Naive thymus-derived CD4-positive, alpha-beta T cell (primary cell): ENCODE results near the gene GRIK4. TPM values are rescaled to one million over a fixed set of nuclear protein-coding genes. Genes with fewer than 3 reads are reported as not detected.
"Not testable (repeated sequence)": the region's sequence is repeated elsewhere in the genome, so short reads cannot be mapped to it uniquely, and the experiment has no call there.

Experiments
- ATAC-seq: fragments of 150-1000 bp; cut with Tn5 transposase; 2 replicates; pipeline ENCODE4 v1.10.0; 2021; ENCODE audit warnings: mild to moderate bottlenecking, moderate library complexity
- CTCF ChIA-PET: fragments of 350-600 bp; sonication (Branson Sonifier 250); formaldehyde crosslinking; loops from one replicate; lab custom pipeline; 2021; ENCODE audit warnings: antibody characterized with exemption; lab: Charles Lee
- POLR2A ChIA-PET: fragments of 350-600 bp; sonication (Branson Sonifier 250); formaldehyde crosslinking; loops from one replicate; lab custom pipeline; 2021; ENCODE audit warnings: antibody characterized with exemption, inconsistent platforms; lab: Charles Lee
- DNase-seq, 9 donors: peaks; one replicate each; pipeline versions ENCODE4 v3.0.0 to v3.0.0-alpha.2; 2020 to 2022; ENCODE audit warnings: mixed read lengths in 1 of 9
- H3K27ac ChIP-seq: one replicate; pipeline ENCODE4 v1.7.0; 2013; ENCODE audit warnings: mild to moderate bottlenecking, low read depth, low read length, moderate library complexity
- H3K27me3 ChIP-seq, 2 donors: one replicate each; pipeline ENCODE4 v1.7.0; 2013; ENCODE audit warnings: low read length in 2 of 2, mild to moderate bottlenecking in 2 of 2, moderate library complexity in 2 of 2; ENCODE audit not compliant: control insufficient read depth in 2 of 2, insufficient read depth in 2 of 2
- H3K36me3 ChIP-seq, 3 experiments: 1 replicate in 2 of 3; 2 replicates in 1 of 3; pipeline ENCODE4 v1.7.0; 2013; ENCODE audit warnings: low read length in 3 of 3, mild to moderate bottlenecking in 3 of 3, moderate library complexity in 1 of 3; ENCODE audit not compliant: insufficient read depth in 3 of 3, control insufficient read depth in 2 of 3
- H3K4me1 ChIP-seq, 2 donors: one replicate each; pipeline ENCODE4 v1.7.0; 2013; ENCODE audit warnings: low read length in 2 of 2, mild to moderate bottlenecking in 2 of 2, moderate library complexity in 1 of 2; ENCODE audit not compliant: control insufficient read depth in 2 of 2, insufficient read depth in 2 of 2
- H3K4me3 ChIP-seq: 2 replicates; pipeline ENCODE4 v1.7.0; 2013; ENCODE audit warnings: mild to moderate bottlenecking, low read length
- H3K9me3 ChIP-seq, 3 experiments: 1 replicate in 2 of 3; 2 replicates in 1 of 3; pipeline ENCODE4 v1.7.0; 2013; ENCODE audit warnings: low read length in 3 of 3; ENCODE audit not compliant: control insufficient read depth in 2 of 3
- H3K27ac Mint-ChIP-seq, 9 donors: one replicate each; pipeline ENCODE4 v1.8.0; 2020 to 2022; ENCODE audit warnings: mixed read lengths in 9 of 9, mild to moderate bottlenecking in 8 of 9, moderate library complexity in 5 of 9, inconsistent platforms in 2 of 9
- H3K27me3 Mint-ChIP-seq, 5 donors: one replicate each; pipeline ENCODE4 v1.8.0; 2021 to 2022; ENCODE audit warnings: mixed read lengths in 5 of 5, mild to moderate bottlenecking in 1 of 5
- H3K36me3 Mint-ChIP-seq, 5 donors: one replicate each; pipeline ENCODE4 v1.8.0; 2020 to 2022; ENCODE audit warnings: mixed read lengths in 5 of 5, mild to moderate bottlenecking in 3 of 5, inconsistent platforms in 1 of 5
- H3K4me1 Mint-ChIP-seq, 7 donors: one replicate each; pipeline ENCODE4 v1.8.0; 2020 to 2022; ENCODE audit warnings: mixed read lengths in 7 of 7, mild to moderate bottlenecking in 3 of 7, inconsistent platforms in 1 of 7
- H3K4me3 Mint-ChIP-seq, 10 donors: one replicate each; pipeline ENCODE4 v1.8.0; 2020 to 2022; ENCODE audit warnings: mild to moderate bottlenecking in 10 of 10, mixed read lengths in 10 of 10, moderate library complexity in 6 of 10, inconsistent platforms in 2 of 10
- H3K9me3 Mint-ChIP-seq, 11 donors: one replicate each; pipeline ENCODE4 v1.8.0; 2020 to 2022; ENCODE audit warnings: mixed read lengths in 11 of 11, mild to moderate bottlenecking in 4 of 11, inconsistent platforms in 1 of 11, moderate library complexity in 1 of 11
- intact Hi-C, 2 donors: fragments of 100-400 bp; cut with micrococcal nuclease; formaldehyde crosslinking; loops; one replicate each; pipeline ENCODE4 v1.15.1; 2023
- polyA plus RNA-seq, 2 donors: library from polyadenylated mRNA; unstranded; fragments of 300-500 nt; fragmentation: Illumina TruSeq; gene quantifications; one replicate each; pipeline ENCODE4 v1.2.3, GENCODE V29; 2021
- total RNA-seq, 6 experiments: library from RNA in 5 of 6; stranded (reverse) in 5 of 6; gene quantifications; 1 replicate in 5 of 6; 2 replicates in 1 of 6; pipeline ENCODE4 v1.2.3 and lab custom pipeline; 2021 to 2026

The GRIK4 gene
- total and polyA plus RNA-seq, 7 experiments from 2014 or later, result 0.93 to 3.8 TPM; not detected in 5

DNA sequence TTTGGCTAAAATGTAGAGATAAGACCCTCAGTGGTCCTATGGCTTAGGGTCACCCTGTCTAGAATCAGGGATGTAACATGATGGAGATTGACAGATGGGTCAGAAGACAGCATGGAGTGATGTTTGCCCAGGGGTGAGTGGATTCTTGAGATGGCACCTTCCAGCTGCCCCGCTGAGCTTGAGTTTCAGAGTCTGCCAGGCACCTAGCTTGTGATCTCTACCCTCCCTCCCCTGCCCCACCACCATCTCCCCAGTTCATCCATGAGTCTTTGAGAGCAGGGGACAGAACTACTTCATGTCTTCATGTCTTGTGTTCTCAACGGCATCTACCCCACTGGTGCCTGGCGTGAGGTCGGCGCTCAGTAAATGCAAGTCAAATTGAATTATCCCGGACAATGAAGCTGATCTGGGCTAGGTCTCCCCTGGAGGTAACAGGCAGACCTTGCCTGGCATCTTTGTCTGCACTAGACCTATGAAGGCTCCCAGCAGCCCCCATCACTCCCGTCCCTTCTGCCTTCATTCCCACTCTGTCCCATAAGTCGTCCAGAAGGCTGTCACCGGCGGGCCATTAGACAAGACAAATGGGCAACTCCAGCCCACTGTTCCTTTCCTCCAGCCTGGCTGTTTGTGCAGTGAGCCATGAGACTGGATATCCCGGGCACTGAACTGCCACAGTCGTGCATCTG is 273.2 kb downstream of the GRIK4 start:
- Mint-ChIP-seq H3K4me3 (no peak overlapping the region), H3K36me3 (no peaks in the 10 kb centered on the region), H3K4me1 (peaks cover 0 to 2% (median 0%) of the 10 kb centered on the region in 7 donors), H3K9me3 (no peaks in the 10 kb centered on the region), H3K27ac (no peak overlapping the region), H3K27me3 (peaks cover 0 to 29% (median 22%) of the 10 kb centered on the region in 5 donors)
- no peaks in the 10 kb centered on the region for H3K9me3 ChIP-seq
- ChIA-PET CTCF (no interaction called here), POLR2A (no interaction called here)
- H3K27ac ChIP-seq, result no peak overlapping the region
- peaks cover 0 to 3% of the 10 kb centered on the region in 2 donors for H3K27me3 ChIP-seq
- no peaks in the 10 kb centered on the region for H3K4me1 ChIP-seq
- H3K36me3 ChIP-seq, result no peaks in the 10 kb centered on the region
- ATAC-seq (no peak), DNase-seq (no peak)
- intact Hi-C loops, result no loop called here
- no peak overlapping the region for H3K4me3 ChIP-seq

DNA sequence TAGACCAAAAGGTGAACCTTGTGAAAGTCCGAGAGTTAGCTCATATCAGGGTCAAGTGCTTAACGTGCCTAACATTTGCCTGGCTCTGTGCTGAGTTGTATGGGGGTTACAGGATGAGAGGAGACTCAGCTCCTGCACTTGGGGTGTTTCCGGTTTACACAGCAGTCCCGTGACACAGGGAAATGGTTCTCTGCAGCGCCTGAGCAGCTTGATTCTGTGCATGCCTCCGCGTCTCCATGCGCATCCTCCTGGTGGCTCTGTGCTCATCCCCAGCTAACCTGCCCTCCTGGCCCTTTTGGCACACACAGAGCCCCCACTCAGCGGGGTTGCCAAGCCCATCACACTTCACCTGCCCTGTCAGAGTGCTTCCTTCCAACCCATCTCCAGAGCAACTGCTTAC is 274.0 kb downstream of the GRIK4 start:
- no peaks in the 10 kb centered on the region for H3K36me3 Mint-ChIP-seq
- peaks cover 0 to 2% (median 0%) of the 10 kb centered on the region in 7 donors for H3K4me1 Mint-ChIP-seq
- H3K9me3 Mint-ChIP-seq, result no peaks in the 10 kb centered on the region
- no peaks in the 10 kb centered on the region for H3K4me1 ChIP-seq
- H3K27me3 Mint-ChIP-seq, result peaks cover 0 to 29% (median 22%) of the 10 kb centered on the region in 5 donors
- H3K27me3 ChIP-seq, result peaks cover 0 to 3% of the 10 kb centered on the region in 2 donors
- no peak for DNase-seq
- no peak for ATAC-seq
- H3K27ac Mint-ChIP-seq, result no peak overlapping the region
- ChIA-PET CTCF (no interaction called here), POLR2A (no interaction called here)
- no peak overlapping the region for H3K4me3 Mint-ChIP-seq
- H3K27ac ChIP-seq, result no peak overlapping the region
- no peaks in the 10 kb centered on the region for H3K36me3 ChIP-seq
- intact Hi-C loops, result no loop called here
- no peak overlapping the region for H3K4me3 ChIP-seq
- H3K9me3 ChIP-seq, result no peaks in the 10 kb centered on the region

DNA sequence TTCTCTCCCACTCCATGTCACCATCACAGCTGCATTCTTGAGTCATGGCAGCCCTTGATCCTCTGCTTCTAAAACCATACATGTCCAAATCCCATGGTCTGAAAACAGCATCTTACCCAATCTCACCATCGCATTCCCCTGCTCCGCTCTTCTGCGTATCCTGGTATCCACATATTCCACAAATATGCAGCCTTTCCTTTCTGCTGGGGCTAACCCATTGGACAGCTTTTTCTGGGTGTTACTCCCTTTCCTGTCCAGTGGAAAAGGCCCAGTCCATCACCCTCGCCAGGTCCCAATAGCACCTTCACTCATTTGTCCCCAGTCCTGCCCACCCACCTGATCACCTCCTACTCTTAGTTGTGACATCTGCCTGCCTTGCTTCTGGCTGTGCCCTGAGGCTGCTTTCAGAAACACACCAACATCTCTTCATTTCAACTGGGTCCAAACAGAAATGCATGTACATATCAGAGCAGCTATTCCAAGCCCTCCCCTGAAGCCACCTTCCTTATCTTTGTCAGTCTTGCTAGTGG is 274.7 kb downstream of the GRIK4 start:
- Histone ChIP-seq H3K9me3 (no peaks in the 10 kb centered on the region), H3K27me3 (peaks cover 0 to 3% of the 10 kb centered on the region in 2 donors), H3K4me1 (no peaks in the 10 kb centered on the region), H3K27ac (no peak overlapping the region), H3K4me3 (no peak overlapping the region), H3K36me3 (no peaks in the 10 kb centered on the region)
- no peak for ATAC-seq
- intact Hi-C loops, result no loop called here
- H3K4me3 Mint-ChIP-seq, result no peak overlapping the region
- H3K36me3 Mint-ChIP-seq, result no peaks in the 10 kb centered on the region
- peaks cover 0 to 2% (median 0%) of the 10 kb centered on the region in 7 donors for H3K4me1 Mint-ChIP-seq
- no peak overlapping the region for H3K27ac Mint-ChIP-seq
- H3K9me3 Mint-ChIP-seq, result no peaks in the 10 kb centered on the region
- peaks cover 0 to 29% (median 22%) of the 10 kb centered on the region in 5 donors for H3K27me3 Mint-ChIP-seq
- ChIA-PET POLR2A (no interaction called here), CTCF (no interaction called here)
- no peak for DNase-seq

DNA sequence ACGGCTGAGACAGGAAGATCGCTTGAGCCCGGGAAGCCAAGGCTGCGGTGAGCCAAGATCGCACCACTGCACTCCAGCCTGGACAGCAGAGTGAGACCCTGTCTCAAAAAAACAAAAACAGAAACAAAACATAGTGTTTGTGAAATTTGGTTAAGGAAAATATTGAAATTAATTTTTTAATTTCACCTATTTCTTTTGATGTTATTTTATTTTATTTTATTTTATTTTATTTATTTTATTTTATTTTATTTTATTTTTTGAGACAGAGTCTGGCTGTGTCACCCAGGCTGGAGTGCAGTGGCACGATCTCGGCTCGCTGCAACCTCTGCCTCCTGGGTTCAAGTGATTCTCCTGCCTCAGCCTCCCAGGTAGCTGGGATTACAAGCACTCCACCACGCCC is 275.7 kb downstream of the GRIK4 start:
- intact Hi-C loops, H3K36me3 Mint-ChIP-seq, H3K4me1 ChIP-seq, H3K27ac Mint-ChIP-seq, CTCF ChIA-PET, H3K4me3 Mint-ChIP-seq, H3K4me3 ChIP-seq, ATAC-seq, H3K27ac ChIP-seq, H3K9me3 Mint-ChIP-seq, H3K27me3 ChIP-seq, H3K4me1 Mint-ChIP-seq, H3K36me3 ChIP-seq, POLR2A ChIA-PET, DNase-seq, H3K9me3 ChIP-seq: not testable (repeated sequence)
- H3K27me3 Mint-ChIP-seq, result peaks cover 0 to 29% (median 21%) of the 10 kb centered on the region in 5 donors

DNA sequence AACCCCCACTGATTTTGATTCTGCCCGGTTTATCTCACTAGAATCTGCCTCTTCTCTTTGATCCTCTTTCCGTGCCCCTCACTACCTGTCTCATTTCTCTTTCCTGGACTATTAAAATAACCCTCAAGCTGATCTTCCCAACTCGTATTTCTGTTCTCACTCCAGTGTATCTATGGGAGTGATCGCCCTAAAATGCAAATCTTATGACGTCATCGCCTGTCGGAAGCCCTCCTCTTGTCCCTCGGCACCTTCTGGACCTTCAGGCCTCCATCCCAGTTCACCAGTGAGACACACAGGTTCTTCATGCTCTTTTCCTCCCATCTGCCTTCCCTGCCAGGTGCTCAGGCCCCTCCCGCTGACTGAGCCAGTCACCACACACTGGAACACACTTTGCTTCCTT is 277.8 kb downstream of the GRIK4 start:
- DNase-seq (no peak), ATAC-seq (no peak)
- no peak overlapping the region for H3K27ac Mint-ChIP-seq
- intact Hi-C loops, result no loop called here
- Histone ChIP-seq H3K4me1 (no peaks in the 10 kb centered on the region), H3K9me3 (no peaks in the 10 kb centered on the region), H3K27ac (no peak overlapping the region), H3K36me3 (no peaks in the 10 kb centered on the region), H3K4me3 (no peak overlapping the region), H3K27me3 (peaks cover 0 to 3% of the 10 kb centered on the region in 2 donors)
- peaks cover 0 to 17% (median 16%) of the 10 kb centered on the region in 5 donors for H3K27me3 Mint-ChIP-seq
- CTCF ChIA-PET, result no interaction called here
- no peaks in the 10 kb centered on the region for H3K9me3 Mint-ChIP-seq
- H3K4me3 Mint-ChIP-seq, result no peak overlapping the region
- no peaks in the 10 kb centered on the region for H3K4me1 Mint-ChIP-seq
- POLR2A ChIA-PET, result no interaction called here
- no peaks in the 10 kb centered on the region for H3K36me3 Mint-ChIP-seq

DNA sequence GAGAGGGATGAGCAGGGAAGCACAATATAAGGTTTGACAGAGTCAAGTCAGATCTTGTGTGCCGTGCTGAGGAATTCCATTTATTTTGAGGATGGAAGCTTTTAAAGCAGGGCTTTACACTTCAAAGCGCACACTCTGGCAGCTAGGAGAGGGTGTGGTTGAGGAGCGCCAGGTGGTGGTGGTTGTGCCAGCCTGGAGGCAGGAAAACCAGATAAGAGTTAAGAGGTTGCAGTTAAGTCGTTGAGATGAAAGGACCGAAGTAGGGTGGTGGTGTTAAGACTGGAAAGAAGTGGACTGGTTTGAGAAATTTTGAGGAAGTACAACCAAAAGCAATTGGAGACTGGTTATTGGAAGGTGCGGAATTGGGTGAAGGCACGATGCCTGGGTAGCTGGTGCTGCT is 280.8 kb downstream of the GRIK4 start:
- DNase-seq, result no peak
- Mint-ChIP-seq H3K27me3 (peaks cover 0 to 10% (median 1%) of the 10 kb centered on the region in 5 donors), H3K27ac (no peak overlapping the region), H3K4me3 (no peak overlapping the region), H3K36me3 (no peaks in the 10 kb centered on the region), H3K9me3 (no peaks in the 10 kb centered on the region), H3K4me1 (peaks cover 0 to under 1% (median 0%) of the 10 kb centered on the region in 7 donors)
- no peak overlapping the region for H3K27ac ChIP-seq
- CTCF ChIA-PET, result interaction anchor here (0.7 kb wide), 1 partner anchor 481 kb away, joined by 3 read pairs; no protein-coding TSS in a partner anchor
- no peak for ATAC-seq
- no peaks in the 10 kb centered on the region for H3K36me3 ChIP-seq
- no peaks in the 10 kb centered on the region for H3K4me1 ChIP-seq
- no peaks in the 10 kb centered on the region for H3K9me3 ChIP-seq
- POLR2A ChIA-PET, result no interaction called here
- no peak overlapping the region for H3K4me3 ChIP-seq
- intact Hi-C loops, result no loop called here
- peaks cover 0 to 3% of the 10 kb centered on the region in 2 donors for H3K27me3 ChIP-seq

DNA sequence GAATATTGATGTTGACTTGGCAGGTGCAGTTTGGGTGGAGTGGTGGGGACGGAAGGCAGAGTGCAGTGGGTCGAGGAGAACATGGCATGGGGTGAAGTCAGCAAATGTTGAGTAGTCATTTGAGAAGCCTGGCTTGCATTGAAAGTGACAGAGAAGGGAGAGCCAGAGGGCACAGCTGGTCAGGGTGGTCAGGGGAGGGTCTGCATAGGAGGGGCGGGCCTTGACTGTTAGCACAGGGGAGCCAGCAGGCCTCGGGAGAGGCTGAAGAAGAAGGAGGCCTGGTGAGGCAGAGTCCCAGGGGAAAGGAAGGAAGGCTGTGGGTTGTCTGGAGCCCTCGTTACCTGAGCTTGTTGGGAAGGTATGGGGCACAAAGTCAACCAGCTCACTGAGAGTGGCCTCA is 281.6 kb downstream of the GRIK4 start:
- peaks cover 0 to 10% (median 3%) of the 10 kb centered on the region in 5 donors for H3K27me3 Mint-ChIP-seq
- no peak overlapping the region for H3K27ac Mint-ChIP-seq
- Histone ChIP-seq H3K36me3 (no peaks in the 10 kb centered on the region), H3K9me3 (no peaks in the 10 kb centered on the region), H3K27ac (no peak overlapping the region), H3K4me1 (no peaks in the 10 kb centered on the region), H3K4me3 (no peak overlapping the region), H3K27me3 (peaks cover 0 to 3% of the 10 kb centered on the region in 2 donors)
- ChIA-PET CTCF (interaction anchor here (0.7 kb wide), 1 partner anchor 763 kb away, joined by 3 read pairs; no protein-coding TSS in a partner anchor), POLR2A (no interaction called here)
- H3K9me3 Mint-ChIP-seq, result no peaks in the 10 kb centered on the region
- ATAC-seq, result no peak
- intact Hi-C loops, result no loop called here
- H3K4me3 Mint-ChIP-seq, result no peak overlapping the region
- no peaks in the 10 kb centered on the region for H3K36me3 Mint-ChIP-seq
- H3K4me1 Mint-ChIP-seq, result peaks cover 0 to 2% (median 0%) of the 10 kb centered on the region in 7 donors
- no peak for DNase-seq
